C4-2B (cell line): Measurements from ENCODE around the gene CPZ.

Experiments used
- CTCF ChIP-seq: fragments of 450-650 bp; conservative IDR thresholded peaks from 2 replicates; pipeline ENCODE4 v1.5.1; 2017; ENCODE audit warnings: mild to moderate bottlenecking
- ZFX ChIP-seq: fragments of 450-650 bp; IDR thresholded peaks from 2 replicates; pipeline ENCODE4 v1.6.1; 2017

- no peak for TF ChIP-seq CTCF
- TF ChIP-seq ZFX = no peak
Measured at GRCh38 chr4:8559524-8560264, 32.9 kb upstream of the CPZ start.
